GM20000 (cell line): Measurements from ENCODE around the gene BTK.

Source experiments
- DNase-seq: peaks from one replicate; pipeline ENCODE4 v3.0.0; 2012; ENCODE audit warnings: low spot score
- CTCF ChIP-seq: IDR thresholded peaks from 2 replicates; pipeline ENCODE4 v1.5.1; 2012; ENCODE audit warnings: mild to moderate bottlenecking, control low read depth; ENCODE audit errors: extremely low read depth, missing control alignments

Gene BTK

DNA sequence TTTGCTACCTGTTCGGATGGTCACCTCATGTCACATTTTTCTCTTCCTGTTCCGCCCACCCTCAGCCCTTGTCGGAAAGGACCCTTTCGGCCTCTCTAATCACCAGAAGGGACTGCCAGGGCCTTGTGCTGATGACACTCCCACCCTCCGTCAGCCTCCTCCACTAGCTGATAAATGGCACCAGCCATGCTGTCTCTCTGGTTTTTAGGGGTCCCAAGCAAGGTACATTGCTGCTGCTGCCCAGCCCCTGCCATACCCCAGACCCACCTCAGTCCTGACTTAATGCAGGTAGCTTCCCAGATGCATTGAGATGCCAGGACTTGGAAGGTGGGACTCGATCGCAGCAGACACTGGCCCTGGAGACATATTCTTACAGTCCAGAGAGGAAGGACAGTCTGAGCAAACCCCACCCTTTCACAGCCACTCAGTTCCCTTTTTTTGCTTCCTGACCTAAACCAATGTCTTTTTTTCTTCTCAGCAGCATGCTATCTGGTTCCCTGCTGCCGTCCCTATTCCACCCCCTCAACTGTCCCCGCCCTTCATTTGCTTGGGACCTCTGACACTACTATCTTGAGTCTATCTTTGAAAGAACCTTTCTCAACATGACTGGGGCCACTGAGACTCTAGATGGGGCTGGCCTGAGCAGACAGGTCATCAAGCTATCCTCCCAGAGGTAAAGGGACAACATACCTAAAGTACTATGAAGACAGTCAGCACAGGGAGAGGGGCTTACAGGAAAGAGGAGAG is at the start of gene BTK:
BTK (minus strand) TSS at position 397 of the 747 bp plus-strand sequence. CDS start 10,907 bp downstream, outside the sequence.
- peak; percentile 60 for DNase-seq
- TF ChIP-seq CTCF, result no peak

- DNase-seq, result peak; percentile 7
Observed at GRCh38 chrX:101430457-101431078, 44.6 kb upstream of the BTK start.

DNA sequence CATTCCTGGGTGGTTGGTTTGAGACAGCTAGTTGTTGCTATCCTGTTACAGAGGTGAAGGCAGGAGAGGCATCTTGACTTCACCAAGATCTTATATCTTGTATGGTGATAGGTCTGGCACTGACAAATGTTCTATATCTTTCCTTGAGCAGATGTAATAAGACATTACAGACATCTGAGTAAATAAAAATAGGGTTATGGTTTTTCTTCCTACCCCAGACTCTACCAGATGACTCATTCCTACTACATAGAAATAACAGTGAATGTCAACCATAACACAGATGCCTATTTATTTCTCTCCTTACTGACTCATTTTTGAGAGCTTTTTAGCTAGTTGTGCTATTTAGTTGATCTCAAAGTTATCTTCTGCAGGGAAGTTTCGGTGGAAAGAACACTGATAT is 43.9 kb upstream of the BTK start:
- no peak for TF ChIP-seq CTCF
- DNase-seq, result peak; percentile 3

More at GRCh38 chrX:101430457-101431078, 44.6 kb upstream of the BTK start:
- no peak for TF ChIP-seq CTCF

DNA sequence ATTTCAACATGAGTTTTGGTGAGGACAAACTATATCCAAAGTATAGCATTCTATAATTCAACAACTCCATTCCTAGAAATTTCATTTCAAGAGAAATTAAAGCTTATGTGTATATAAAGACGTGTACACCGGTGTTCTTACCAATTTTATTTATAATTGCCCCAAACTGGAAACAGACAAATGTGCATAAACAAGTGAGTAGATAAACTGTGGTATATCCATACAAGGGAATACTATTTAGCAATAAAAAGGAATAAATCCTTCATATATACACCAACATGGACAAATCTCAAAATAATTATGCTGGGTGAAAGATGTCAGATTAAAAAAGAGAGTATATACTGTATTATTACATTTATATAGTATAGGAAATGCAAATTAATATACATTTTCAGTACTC is 42.0 kb upstream of the BTK start:
- no peak for TF ChIP-seq CTCF
- no peak for DNase-seq

DNA sequence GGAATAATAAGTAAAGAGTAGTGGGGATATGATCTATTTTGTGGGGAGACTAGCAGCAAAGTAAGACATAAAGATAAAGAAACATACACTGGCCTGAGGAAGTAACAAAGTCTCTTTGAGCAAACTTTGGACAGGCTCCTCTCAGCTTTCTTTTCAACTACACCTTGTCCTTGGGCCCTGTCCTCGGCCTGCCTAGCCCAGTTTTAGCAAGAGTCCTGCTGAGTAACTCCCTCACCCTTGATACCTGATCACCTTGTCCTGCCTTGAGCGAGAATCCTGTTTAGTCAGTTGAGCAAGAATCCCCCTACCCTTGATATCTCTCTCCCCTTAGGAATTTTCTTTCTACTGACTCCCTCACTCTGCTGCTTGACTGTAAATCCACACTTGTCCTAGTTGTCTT is 33.5 kb upstream of the BTK start:
- no peak for TF ChIP-seq CTCF
- DNase-seq, result no peak

DNA sequence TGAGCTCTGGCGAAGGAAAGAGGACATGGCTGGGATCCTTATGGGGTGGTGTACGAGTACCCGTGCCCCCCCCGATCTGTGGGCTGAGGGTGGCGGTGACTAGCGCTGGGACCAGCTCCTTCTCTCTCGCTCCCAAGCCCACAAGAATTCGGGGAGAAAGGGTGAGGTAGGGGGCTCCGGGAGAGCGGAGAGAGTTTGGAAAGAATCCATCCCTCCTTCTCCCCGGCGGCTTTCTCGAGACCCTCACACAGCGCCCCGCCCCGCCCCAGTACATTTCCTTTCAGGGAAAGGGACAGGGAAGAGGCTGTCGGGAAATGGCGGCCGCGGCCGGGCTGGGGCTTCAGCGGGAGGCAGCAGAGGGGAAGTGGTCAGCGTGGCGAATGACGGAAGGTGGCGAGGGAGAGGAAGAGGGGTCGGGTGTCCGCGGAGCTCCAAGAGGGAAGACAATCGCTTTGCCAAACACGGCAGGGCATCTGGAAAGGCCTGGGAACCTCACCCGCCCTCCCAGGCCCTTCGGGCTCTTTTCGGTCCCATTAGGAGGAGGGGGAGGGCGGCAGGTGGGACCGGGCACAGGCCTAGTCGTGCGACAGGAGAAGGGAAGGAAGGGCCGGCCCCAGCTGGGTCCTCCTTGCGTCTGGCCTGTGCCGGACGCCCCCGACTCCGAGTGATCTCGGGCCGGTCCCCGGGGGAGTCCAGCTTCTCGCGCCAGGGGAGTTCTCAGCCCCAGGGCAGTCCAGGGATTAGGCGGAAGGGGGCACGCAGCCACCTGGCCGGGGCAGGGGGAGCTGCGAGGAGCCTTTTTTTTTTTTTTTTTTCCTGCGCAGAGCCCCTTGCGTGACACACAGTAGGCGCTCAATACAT is 32.2 kb upstream of the BTK start:
- no peak for TF ChIP-seq CTCF
- peak; percentile 26 for DNase-seq

GRCh38 chrX:101417190-101417589 is 31.2 kb upstream of the BTK start:
- no peak for DNase-seq
- no peak for TF ChIP-seq CTCF
